Stimulated activated effector memory CD8-positive, alpha-beta T cell treated with anti-CD3 and anti-CD28 coated beads, Interleukin-12 subunit alpha, Interleukin-12 subunit beta, amount 100 ng/mL, for 72 hours (primary cell): Measurements from ENCODE around the gene PLPP4.

Source experiments
- ATAC-seq: fragments of 150-1000 bp; cut with Tn5 transposase; 2 replicates; pipeline ENCODE4 v1.10.0; 2021
- DNase-seq, 2 donors: peaks; one replicate each; pipeline ENCODE4 v3.0.0; 2021 to 2022; ENCODE audit warnings: low spot score in 2 of 2
- H3K27ac Mint-ChIP-seq: one replicate; pipeline ENCODE4 v1.8.0; 2022; ENCODE audit warnings: mild to moderate bottlenecking, mixed read lengths
- H3K36me3 Mint-ChIP-seq: one replicate; pipeline ENCODE4 v1.8.0; 2022; ENCODE audit warnings: mild to moderate bottlenecking, mixed read lengths
- H3K4me1 Mint-ChIP-seq: one replicate; pipeline ENCODE4 v1.8.0; 2022; ENCODE audit warnings: mixed read lengths
- H3K4me3 Mint-ChIP-seq: one replicate; pipeline ENCODE4 v1.8.0; 2022; ENCODE audit warnings: mild to moderate bottlenecking, mixed read lengths
- H3K9me3 Mint-ChIP-seq: one replicate; pipeline ENCODE4 v1.8.0; 2022; ENCODE audit warnings: mixed read lengths

Gene PLPP4

GRCh38 chr10:120583424-120584108, 126.5 kb downstream of the PLPP4 start:
- Mint-ChIP-seq H3K36me3 (no peaks in the 10 kb centered on the region), H3K27ac (no peak overlapping the region), H3K4me1 (no peaks in the 10 kb centered on the region), H3K4me3 (no peak overlapping the region), H3K9me3 (no peaks in the 10 kb centered on the region)
- ATAC-seq (no peak), DNase-seq (no peak)

- no peak overlapping the region for H3K4me3 Mint-ChIP-seq
- H3K36me3 Mint-ChIP-seq: no peaks in the 10 kb centered on the region
- no peak for ATAC-seq
- H3K9me3 Mint-ChIP-seq: no peaks in the 10 kb centered on the region
- DNase-seq: no peak
- H3K27ac Mint-ChIP-seq: no peak overlapping the region
- H3K4me1 Mint-ChIP-seq: no peaks in the 10 kb centered on the region
These were observed 127.8 kb downstream of the PLPP4 start for GRCh38 chr10:120584786-120585185.

DNA sequence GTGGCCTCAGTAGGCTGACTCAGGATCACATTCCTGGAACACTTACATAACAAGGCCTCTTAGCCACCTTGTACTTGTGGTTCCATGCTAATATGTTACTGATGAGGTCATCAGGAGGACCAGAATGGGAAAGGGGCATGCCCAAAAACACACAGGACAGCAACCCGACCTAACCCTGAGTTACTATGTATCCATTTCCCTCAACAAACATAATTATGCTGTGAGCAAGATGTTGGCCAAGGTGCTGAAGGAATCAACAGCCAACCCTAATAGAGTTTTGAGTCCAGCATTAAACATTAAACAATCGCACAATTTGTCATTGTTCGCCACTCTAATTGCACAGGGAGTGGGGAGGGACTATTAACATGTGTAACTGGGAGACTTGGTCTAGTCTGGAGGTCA, 129.4 kb downstream of the PLPP4 start:
- no peak overlapping the region for H3K4me3 Mint-ChIP-seq
- DNase-seq: no peak
- ATAC-seq: no peak
- H3K36me3 Mint-ChIP-seq: no peaks in the 10 kb centered on the region
- H3K4me1 Mint-ChIP-seq: no peaks in the 10 kb centered on the region
- no peaks in the 10 kb centered on the region for H3K9me3 Mint-ChIP-seq
- H3K27ac Mint-ChIP-seq: no peak overlapping the region

DNA sequence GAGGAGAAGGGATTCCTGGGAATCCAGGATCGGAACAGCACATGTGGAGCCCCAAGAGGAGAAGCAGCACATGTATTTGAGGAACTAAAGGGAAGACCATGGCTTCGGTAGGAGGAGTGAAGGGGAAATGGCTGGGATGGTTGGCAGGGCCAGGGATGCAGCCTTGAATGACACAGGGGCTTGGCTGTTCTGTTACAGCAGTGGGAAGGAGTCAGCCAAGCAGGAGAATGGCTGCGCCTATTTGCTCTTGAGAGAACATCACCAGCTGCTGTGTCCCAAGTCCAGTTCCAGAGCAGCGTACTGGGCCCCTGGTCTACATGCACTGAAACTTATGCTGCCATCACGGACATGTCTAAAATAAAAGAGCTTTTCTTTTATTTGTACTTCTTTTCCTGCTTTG, 130.0 kb downstream of the PLPP4 start:
- Mint-ChIP-seq H3K9me3 (peaks cover 2% of the 10 kb centered on the region), H3K27ac (no peak overlapping the region), H3K4me1 (no peaks in the 10 kb centered on the region), H3K36me3 (no peaks in the 10 kb centered on the region), H3K4me3 (no peak overlapping the region)
- DNase-seq (no peak), ATAC-seq (no peak)

DNA sequence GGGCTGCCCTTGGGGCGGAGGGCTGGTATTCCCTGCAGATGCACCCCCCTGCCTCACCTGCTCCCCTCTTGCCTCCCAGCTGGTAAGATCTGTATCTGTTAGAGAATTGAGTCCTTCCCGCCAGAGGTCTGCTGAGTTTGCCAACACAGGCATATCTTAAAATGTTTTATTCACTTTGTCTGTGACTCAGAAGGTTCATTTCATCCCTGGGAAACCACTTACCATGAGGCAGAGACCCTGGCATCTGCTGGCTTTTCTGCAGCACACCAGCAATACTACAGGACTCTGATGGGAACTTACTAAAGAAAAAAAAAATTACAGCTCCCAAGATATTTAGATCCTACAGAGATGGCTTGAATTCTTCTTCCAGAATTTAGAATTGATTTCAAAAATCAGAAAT, 131.3 kb downstream of the PLPP4 start:
- DNase-seq (no peak), ATAC-seq (no peak)
- Mint-ChIP-seq H3K27ac (no peak overlapping the region), H3K9me3 (peaks cover 3% of the 10 kb centered on the region), H3K4me1 (no peaks in the 10 kb centered on the region), H3K36me3 (no peaks in the 10 kb centered on the region), H3K4me3 (no peak overlapping the region)

GRCh38 chr10:120593693-120594092, 136.7 kb downstream of the PLPP4 start:
- H3K4me1 Mint-ChIP-seq: no peaks in the 10 kb centered on the region
- H3K36me3 Mint-ChIP-seq: no peaks in the 10 kb centered on the region
- DNase-seq (no peak), ATAC-seq (no peak)
- no peak overlapping the region for H3K4me3 Mint-ChIP-seq
- H3K9me3 Mint-ChIP-seq: peaks cover 3% of the 10 kb centered on the region
- H3K27ac Mint-ChIP-seq: no peak overlapping the region

DNA sequence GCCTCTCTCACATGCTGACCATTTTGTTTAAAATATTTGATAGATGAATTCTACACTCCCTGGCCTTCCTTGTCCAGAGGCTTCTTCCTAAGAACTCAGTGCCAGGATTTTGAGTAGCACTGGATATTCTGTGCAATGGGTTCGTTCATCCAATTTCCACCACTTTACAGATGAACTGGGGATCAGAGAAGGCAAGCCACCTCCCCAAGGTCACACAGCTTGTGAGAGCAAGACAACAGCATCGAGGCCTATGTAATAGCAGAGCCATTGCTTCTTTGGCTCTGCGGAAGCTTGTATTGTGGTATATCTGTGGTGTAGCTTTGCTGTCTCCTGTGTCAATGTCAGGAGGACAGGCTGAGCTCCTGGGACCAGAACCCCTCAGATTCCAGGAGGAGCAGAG, 140.9 kb downstream of the PLPP4 start:
- H3K9me3 Mint-ChIP-seq: no peaks in the 10 kb centered on the region
- no peaks in the 10 kb centered on the region for H3K4me1 Mint-ChIP-seq
- H3K36me3 Mint-ChIP-seq: no peaks in the 10 kb centered on the region
- H3K4me3 Mint-ChIP-seq: no peak overlapping the region
- ATAC-seq: no peak
- H3K27ac Mint-ChIP-seq: no peak overlapping the region
- no peak for DNase-seq

GRCh38 chr10:120598386-120598785, 141.4 kb downstream of the PLPP4 start:
- Mint-ChIP-seq H3K4me3 (no peak overlapping the region), H3K36me3 (no peaks in the 10 kb centered on the region)

GRCh38 chr10:120599200-120599724, 142.2 kb downstream of the PLPP4 start:
- H3K9me3 Mint-ChIP-seq: no peaks in the 10 kb centered on the region
- no peaks in the 10 kb centered on the region for H3K36me3 Mint-ChIP-seq
- no peak for ATAC-seq

More at GRCh38 chr10:120598386-120598785, 141.4 kb downstream of the PLPP4 start:
- Mint-ChIP-seq H3K4me1 (no peaks in the 10 kb centered on the region), H3K27ac (no peak overlapping the region), H3K9me3 (no peaks in the 10 kb centered on the region)
- ATAC-seq (no peak), DNase-seq (no peak)

GRCh38 chr10:120600871-120601649, 144.0 kb downstream of the PLPP4 start:
- no peak overlapping the region for H3K27ac Mint-ChIP-seq
- H3K4me3 Mint-ChIP-seq: no peak overlapping the region
- no peaks in the 10 kb centered on the region for H3K36me3 Mint-ChIP-seq
- H3K9me3 Mint-ChIP-seq: no peaks in the 10 kb centered on the region
- H3K4me1 Mint-ChIP-seq: no peaks in the 10 kb centered on the region
- no peak for DNase-seq
- ATAC-seq: no peak

More at GRCh38 chr10:120599200-120599724, 142.2 kb downstream of the PLPP4 start:
- Mint-ChIP-seq H3K4me1 (no peaks in the 10 kb centered on the region), H3K27ac (no peak overlapping the region), H3K4me3 (no peak overlapping the region)
- DNase-seq: no peak

- DNase-seq: no peak
- Mint-ChIP-seq H3K27ac (no peak overlapping the region), H3K4me1 (no peaks in the 10 kb centered on the region), H3K36me3 (no peaks in the 10 kb centered on the region), H3K9me3 (no peaks in the 10 kb centered on the region), H3K4me3 (no peak overlapping the region)
- ATAC-seq: no peak
These were observed 145.0 kb downstream of the PLPP4 start for GRCh38 chr10:120601999-120602398.

DNA sequence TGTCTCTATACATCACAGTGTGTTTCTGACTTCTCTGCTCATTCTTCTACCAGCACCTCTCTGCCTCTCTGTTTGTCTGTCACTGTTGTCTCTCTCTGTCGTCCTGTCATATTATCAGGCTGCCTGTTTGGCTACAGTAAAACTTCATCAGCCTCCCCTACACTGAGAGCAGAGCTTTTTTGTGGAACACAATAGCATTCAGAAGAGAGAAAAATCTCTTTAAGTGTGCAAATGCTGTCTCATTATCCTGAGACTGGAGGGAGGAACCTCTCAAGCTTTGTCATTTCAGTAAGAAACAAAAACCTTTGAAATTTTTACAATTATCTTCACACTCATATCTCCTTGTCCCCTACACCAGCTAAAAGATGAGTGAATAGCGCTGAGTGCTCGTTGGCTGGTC, 148.4 kb downstream of the PLPP4 start:
- no peak for DNase-seq
- Mint-ChIP-seq H3K4me1 (no peaks in the 10 kb centered on the region), H3K9me3 (peaks cover 3% of the 10 kb centered on the region), H3K4me3 (no peak overlapping the region), H3K27ac (no peak overlapping the region), H3K36me3 (no peaks in the 10 kb centered on the region)
- no peak for ATAC-seq

GRCh38 chr10:120606051-120606764, 149.2 kb downstream of the PLPP4 start:
- DNase-seq (no peak), ATAC-seq (peak; percentile 57)
- Mint-ChIP-seq H3K4me3 (no peak overlapping the region), H3K27ac (no peak overlapping the region), H3K36me3 (no peaks in the 10 kb centered on the region), H3K9me3 (peaks cover 3% of the 10 kb centered on the region), H3K4me1 (no peaks in the 10 kb centered on the region)

DNA sequence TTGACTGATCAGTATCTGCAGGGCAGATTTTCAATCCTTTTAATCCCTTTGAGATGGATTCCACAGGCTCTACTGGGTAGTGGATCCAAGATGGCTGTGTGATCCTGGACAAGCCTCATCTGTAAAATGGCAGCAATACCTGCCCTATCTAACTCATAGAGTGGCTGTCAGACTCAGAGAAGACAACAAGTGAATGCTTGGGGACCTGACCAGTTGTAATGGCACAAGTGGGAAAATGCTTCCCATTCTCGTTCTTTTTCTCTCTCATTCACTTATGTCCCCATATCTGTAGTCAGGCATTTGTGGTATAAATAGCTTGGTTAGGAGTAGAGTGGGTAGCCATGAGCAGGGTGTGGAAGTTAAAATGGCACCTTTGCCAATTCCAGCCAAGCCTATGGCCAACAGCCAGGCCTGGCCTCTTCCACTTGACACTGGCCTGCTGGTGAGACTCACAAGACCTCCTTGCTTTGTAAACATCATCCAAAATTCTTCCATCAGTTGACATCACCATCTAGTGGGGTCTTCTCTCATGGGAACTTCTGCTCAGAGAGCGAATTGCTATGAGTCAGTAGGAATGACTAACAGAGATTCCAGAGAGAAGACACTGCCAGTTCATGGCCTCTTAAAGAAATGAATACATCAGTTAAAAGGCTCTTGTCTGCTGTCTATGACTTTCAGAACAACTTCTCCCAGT, 150.1 kb downstream of the PLPP4 start:
- H3K27ac Mint-ChIP-seq: no peak overlapping the region
- DNase-seq: no peak
- no peak overlapping the region for H3K4me3 Mint-ChIP-seq
- H3K4me1 Mint-ChIP-seq: no peaks in the 10 kb centered on the region
- H3K36me3 Mint-ChIP-seq: no peaks in the 10 kb centered on the region
- peak; percentile 20 for ATAC-seq
- H3K9me3 Mint-ChIP-seq: peaks cover 3% of the 10 kb centered on the region
